Activated CD8-positive, alpha-beta memory T cell treated with anti-CD3 and anti-CD28 coated beads, Interleukin-2, amount 50 U/mL, for 1 hour (primary cell): ENCODE measurements around the gene FAM131A.

Source experiments
- DNase-seq: peaks from one replicate; pipeline ENCODE4 v3.0.0-alpha.2; 2020; ENCODE audit errors: extremely low read depth

Gene FAM131A, protein sequence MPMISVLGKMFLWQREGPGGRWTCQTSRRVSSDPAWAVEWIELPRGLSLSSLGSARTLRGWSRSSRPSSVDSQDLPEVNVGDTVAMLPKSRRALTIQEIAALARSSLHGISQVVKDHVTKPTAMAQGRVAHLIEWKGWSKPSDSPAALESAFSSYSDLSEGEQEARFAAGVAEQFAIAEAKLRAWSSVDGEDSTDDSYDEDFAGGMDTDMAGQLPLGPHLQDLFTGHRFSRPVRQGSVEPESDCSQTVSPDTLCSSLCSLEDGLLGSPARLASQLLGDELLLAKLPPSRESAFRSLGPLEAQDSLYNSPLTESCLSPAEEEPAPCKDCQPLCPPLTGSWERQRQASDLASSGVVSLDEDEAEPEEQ

DNA sequence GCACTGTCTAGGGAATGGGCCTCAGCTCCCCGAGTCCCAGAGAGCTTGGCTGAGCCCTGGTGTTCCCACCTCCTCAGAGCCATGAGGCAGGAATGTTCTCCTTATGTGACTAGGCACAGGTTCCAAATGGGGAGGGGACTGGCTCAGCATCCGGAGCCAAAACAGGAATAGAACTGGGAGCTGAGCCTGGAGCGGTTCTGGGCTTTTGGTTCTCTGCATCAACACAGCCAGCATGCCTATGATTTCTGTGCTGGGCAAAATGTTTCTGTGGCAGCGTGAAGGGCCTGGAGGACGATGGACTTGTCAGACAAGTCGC lies at the start of gene FAM131A:
Gene FAM131A (plus strand): TSS at position 202 of the 316 bp plus-strand sequence. CDS start 31 bp downstream, at position 233.
- DNase-seq: no peak

DNA sequence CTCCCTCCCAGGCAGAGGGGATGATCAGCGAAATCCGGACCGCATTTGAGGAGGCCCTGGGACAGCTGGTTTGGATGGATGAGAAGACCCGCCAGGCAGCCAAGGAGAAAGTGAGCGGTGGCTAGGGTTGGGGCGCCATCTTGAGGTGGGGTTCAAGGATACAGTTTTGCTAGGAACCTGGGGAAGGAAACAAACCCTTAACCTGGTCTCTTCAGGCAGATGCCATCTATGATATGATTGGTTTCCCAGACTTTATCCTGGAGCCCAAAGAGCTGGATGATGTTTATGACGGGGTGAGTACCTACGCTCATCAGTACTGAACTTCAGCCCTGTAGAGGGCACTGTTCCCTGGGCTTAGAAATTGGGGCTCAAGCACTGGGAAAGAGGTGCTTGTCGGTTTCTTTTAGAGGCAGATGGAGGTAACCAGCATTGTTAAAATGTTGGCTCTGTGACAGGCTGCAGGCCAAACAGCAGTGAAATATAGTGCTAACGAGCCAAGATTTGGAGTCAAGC lies 47.9 kb upstream of the FAM131A start:
- DNase-seq: peak; percentile 14

GRCh38 chr3:184290331-184290730 lies 47.1 kb upstream of the FAM131A start:
- no peak for DNase-seq

DNA sequence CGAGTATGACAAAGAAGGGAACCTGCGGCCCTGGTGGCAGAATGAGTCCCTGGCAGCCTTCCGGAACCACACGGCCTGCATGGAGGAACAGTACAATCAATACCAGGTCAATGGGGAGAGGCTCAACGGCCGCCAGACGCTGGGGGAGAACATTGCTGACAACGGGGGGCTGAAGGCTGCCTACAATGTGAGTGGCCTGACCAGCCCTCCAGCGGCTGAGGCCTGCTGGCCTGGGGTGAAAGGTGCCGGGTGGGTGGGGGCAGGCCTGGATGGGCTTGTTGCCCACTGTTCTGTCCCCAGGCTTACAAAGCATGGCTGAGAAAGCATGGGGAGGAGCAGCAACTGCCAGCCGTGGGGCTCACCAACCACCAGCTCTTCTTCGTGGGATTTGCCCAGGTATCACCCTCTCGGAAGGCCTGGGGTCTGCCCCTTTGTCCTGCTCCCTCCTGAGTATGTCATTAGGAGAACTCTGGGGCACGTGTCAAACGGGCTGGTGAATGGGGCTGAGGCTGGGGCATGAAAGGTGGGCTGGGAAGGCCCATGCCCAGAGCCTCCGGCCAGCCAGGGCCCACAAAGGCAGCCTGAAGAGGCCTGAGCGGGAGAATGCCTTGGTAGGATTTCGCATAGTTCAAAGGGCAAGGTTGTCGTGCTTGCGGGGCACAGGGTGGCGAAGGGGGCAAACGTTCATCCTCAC lies 46.2 kb upstream of the FAM131A start:
- DNase-seq: no peak

DNA sequence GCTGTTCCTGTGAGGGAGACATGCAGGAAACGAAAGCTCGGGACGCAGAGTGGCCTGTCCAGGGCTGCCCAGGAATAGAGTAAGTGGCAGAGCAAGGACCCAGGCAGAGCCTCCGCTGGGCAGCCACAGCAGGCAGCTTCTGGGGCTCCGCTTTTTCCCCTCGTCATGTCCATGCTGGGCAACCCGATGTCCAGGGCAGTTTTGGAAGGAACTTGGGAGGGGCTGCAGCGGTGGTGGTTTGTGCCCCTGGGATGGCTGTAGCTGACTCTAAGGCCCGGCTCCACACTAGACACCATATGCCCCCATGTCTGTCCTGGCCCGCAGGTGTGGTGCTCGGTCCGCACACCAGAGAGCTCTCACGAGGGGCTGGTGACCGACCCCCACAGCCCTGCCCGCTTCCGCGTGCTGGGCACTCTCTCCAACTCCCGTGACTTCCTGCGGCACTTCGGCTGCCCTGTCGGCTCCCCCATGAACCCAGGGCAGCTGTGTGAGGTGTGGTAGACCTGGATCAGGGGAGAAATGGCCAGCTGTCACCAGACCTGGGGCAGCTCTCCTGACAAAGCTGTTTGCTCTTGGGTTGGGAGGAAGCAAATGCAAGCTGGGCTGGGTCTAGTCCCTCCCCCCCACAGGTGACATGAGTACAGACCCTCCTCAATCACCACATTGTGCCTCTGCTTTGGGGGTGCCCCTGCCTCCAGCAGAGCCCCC lies 45.5 kb upstream of the FAM131A start:
- DNase-seq: no peak

DNA sequence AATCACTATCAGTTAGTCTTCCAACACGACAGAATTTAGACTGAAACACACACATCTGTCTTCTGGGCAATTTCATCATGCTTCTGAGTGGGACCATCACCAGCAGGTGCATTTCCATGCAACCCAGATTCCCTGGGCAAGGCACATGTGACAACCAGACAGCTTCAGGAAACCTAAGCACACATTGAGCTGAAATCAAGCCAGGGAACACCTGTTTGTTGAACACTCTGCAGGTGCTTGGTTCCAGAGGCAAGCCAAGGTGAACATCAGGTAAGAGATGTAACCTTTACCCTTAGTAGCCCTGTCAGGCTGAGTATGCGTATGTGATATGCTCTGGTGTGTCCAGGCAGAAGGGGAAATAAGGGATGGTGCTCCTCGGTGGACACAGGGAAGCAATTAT lies 41.6 kb upstream of the FAM131A start:
- no peak for DNase-seq

DNA sequence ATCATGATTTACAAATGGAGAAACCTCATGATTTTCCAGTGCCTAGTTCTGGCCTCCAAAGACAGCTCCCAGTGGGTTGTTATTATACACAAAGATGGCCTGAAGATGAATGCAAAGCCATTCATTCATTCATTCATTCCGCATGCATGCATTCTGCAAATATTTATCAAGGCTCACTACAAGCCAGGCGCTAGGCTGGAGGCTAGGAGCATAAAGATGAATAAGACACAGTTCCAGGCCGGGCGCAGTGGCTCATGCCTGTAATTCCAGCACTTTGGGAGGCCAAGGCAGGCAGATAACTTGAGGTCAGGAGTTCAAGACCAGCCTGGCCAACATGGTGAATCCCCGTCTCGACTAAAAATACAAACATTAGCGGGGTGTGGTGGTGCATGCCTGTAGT lies 40.8 kb upstream of the FAM131A start:
- DNase-seq: no peak

GRCh38 chr3:184298759-184299487 lies 38.5 kb upstream of the FAM131A start, which contains the start of gene PSMD2:
Gene PSMD2, plus strand, starts transcription at chr3:184299241. Its CDS starts 26 bp downstream, at chr3:184299267.
- peak; percentile 92 for DNase-seq

- DNase-seq: no peak
Observed at GRCh38 chr3:184299488-184300377, 37.7 kb upstream of the FAM131A start.

DNA sequence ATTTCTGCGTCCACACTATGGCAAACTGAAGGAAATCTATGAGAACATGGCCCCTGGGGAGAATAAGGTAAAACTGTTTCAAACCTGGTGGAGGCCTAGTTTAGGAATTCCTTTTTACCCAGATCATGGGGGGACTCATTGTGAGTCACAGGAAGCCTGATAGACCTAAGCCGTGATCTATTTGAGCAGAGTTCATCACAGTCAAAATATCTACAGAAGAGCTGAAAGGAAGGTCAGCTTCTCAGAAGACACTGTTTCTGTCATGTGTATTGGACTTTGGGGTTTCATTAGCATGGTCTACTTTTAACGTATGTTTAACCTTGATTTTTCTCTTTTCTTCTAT lies 37.1 kb upstream of the FAM131A start:
- no peak for DNase-seq

- DNase-seq: no peak
Observed at GRCh38 chr3:184305577-184305976, 31.8 kb upstream of the FAM131A start.

DNA sequence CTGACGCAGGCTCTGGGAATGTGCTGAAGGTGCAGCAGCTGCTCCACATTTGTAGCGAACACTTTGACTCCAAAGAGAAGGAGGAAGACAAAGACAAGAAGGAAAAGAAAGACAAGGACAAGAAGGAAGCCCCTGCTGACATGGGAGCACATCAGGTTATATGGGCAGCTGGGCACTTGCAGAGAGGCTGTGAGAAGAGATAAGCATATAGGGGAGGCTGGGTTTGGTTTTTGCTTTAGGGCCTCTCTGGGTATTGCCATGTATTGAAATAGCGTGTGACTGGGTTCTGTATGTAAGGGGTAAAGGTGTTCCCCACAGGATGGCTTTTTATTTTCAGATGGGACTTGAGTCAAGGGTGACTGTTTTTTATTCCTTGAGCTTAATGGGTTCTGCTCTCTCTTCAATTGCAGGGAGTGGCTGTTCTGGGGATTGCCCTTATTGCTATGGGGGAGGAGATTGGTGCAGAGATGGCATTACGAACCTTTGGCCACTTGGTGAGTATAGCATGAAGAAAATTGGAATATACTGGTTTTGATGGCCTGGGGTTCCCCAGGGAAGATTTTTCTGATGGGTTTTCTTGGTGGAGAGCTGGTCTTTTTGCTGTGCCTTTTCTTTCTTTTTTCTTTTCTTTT lies 30.9 kb upstream of the FAM131A start:
- DNase-seq: no peak

GRCh38 chr3:184307915-184308314 lies 29.5 kb upstream of the FAM131A start:
- DNase-seq: no peak

GRCh38 chr3:184308744-184309143 lies 28.7 kb upstream of the FAM131A start:
- no peak for DNase-seq

DNA sequence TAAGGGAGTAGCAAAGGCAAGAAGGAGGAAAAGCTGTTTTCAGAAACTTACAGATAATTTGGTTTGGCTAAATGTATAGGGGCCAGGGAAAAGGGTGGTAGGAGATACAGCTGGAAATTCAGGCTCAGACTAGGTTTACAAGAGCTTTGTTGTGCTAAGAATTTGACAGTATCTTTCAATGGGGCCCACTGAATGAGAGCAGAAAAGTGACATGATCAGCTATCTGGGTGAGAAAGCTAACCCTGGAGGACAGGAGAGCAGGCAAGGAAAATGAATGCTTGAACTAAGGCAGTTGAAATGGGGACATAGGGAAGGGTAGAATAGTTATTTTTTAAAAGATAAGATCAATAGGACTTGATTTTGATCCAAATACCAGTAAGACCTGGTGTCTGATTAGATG lies 25.8 kb upstream of the FAM131A start:
- no peak for DNase-seq

DNA sequence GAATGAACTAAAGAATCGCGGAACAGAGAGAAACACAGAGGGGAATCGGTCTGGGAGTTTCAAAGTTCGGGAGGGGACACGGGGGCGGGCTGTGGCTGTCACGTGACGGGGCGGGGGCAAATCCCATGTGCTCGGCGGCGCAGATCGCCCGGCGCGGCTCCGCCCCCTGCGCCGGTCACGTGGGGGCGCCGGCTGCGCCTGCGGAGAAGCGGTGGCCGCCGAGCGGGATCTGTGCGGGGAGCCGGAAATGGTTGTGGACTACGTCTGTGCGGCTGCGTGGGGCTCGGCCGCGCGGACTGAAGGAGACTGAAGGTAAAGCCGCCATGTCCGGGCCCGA lies 23.1 kb upstream of the FAM131A start, which contains the start of gene EIF4G1:
Gene EIF4G1 (plus strand): TSS at position 244 of the 337 bp plus-strand sequence. CDS start 1,191 bp downstream, outside the sequence.
- DNase-seq: peak; percentile 72

DNA sequence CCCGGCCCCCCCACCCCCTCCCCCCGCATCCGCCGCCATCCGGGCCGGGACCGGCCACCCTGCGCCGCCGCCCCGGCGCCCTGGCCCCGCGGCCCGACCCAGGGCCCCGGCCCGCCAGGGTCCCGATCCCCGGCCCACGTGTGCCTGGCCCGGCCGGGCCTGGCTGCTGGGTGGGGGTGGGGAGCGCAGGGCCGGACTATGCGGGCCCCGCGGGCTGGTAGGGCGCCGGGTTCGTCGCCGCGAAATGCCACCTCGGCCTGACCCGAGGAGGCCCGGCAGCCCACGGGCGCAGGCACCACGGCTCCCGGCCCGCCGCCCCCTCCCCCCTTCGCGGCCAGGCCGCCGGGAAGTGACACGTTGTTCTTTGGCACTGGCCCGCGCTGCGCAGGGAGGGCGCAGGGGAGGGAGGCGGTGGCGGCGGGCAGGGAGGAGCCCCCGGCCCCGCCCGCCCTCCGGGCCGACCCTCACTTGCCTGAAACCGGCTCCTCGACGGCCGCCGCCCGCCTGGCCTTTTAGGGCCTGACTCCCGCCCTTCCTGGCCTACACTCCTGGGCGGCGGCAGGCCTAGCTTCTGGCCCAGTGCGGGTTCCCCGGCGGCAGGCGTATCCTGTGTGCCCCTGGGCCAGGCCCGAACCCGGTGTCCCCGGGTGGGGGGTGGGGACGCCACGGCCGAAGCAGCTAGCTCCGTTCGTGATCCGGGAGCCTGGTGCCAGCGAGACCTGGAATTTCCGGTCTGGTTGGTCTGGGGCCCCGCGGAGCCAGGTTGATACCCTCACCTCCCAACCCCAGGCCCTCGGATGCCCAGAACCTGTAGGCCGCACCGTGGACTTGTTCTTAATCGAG lies 22.5 kb upstream of the FAM131A start:
- no peak for DNase-seq

GRCh38 chr3:184315543-184315867 lies 21.9 kb upstream of the FAM131A start:
- no peak for DNase-seq

GRCh38 chr3:184315871-184316661 lies 21.3 kb upstream of the FAM131A start:
- DNase-seq: no peak
